ENCODE data around the gene SCN4B.
A peak's percentile ranks its signal among the peaks of the same experiment; 100 is the strongest.

The SCN4B gene

GRCh38 chr11:118129471-118130172 lies 23.0 kb downstream of the SCN4B start:
- no peak for DNase-seq

- DNase-seq: no peak
Observed at GRCh38 chr11:118128721-118129470, 23.7 kb downstream of the SCN4B start.

DNA sequence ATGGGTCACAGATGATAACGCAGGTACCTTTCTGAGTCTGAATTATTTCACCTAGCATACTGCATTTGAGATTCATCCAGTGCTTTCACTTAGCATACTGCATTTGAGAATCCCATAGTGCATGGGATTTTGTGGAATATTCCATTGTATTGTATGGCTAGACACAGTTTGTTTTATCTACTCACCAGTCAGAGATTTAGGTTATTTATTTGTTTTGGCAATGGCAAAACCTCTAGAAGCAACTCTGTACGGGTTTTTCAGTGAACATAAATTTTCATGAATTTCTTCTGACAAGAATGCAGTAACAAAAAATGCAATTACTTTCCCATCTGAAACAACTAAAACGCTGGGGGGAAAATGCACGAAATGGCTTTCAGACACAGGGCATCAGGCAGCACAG lies 24.3 kb downstream of the SCN4B start:
- DNase-seq: no peak

- DNase-seq: no peak
Observed at GRCh38 chr11:118126082-118126838, 26.4 kb downstream of the SCN4B start.

GRCh38 chr11:118124929-118125535 lies 27.6 kb downstream of the SCN4B start:
- DNase-seq: peak; percentile 10

DNA sequence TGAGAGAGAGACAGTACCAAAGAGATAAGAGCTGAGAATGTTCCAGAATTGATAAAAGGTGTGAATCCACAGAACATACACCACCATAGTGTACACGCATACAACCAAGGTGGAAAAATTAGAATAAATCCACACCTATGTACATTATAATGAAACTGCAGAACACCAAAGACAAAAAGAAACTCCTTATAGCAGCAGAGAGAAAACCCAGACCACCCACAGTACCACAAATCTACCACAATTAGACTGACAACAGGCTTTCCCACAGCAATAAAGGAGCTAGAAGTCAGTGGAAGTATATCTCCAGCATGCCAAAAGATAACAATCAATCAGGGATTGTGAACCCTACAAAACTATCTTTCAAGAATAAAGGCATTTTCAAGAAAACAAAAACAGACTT lies 31.8 kb downstream of the SCN4B start:
- DNase-seq: no peak

GRCh38 chr11:118117790-118118601 lies 34.6 kb downstream of the SCN4B start:
- DNase-seq: no peak

DNA sequence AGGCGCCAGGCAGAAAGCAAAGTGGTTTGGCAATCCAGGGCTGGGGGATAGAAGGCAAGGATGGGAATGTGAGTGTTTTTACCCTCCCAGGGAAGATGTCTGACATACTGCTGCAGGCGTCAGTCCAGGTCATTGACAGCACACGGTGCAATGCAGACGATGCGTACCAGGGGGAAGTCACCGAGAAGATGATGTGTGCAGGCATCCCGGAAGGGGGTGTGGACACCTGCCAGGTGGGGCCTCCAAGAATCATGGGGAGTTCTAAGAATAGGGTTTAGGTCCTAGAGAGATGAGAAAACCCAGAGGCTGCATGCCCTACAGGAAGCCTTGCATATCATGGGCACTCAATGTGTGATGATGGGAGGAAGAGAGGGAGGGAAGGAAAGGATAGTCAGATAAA lies 37.6 kb downstream of the SCN4B start:
- DNase-seq: no peak

DNA sequence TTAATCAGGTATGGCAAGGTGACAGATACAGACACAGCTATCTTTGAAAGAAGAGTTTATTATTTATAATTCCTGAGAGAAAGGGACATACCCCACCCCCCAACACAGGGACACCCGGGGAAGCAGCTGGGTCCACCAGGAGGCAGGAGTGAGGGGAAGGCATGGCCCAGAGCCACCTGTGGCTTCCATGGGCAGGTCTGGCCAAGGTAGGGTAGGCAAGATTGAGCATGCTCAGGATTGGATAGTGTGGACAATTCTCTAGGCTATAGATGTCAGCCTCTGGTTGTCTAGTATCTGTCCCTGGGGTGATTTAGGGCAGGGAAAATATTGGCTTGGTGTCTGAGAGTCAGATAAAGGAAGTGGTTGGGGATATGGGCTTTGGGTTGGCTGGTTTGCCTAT lies 38.4 kb downstream of the SCN4B start:
- DNase-seq: no peak

GRCh38 chr11:118112711-118113430 lies 39.8 kb downstream of the SCN4B start:
- no peak for DNase-seq

GRCh38 chr11:118111744-118112035 lies 40.9 kb downstream of the SCN4B start:
- no peak for DNase-seq

DNA sequence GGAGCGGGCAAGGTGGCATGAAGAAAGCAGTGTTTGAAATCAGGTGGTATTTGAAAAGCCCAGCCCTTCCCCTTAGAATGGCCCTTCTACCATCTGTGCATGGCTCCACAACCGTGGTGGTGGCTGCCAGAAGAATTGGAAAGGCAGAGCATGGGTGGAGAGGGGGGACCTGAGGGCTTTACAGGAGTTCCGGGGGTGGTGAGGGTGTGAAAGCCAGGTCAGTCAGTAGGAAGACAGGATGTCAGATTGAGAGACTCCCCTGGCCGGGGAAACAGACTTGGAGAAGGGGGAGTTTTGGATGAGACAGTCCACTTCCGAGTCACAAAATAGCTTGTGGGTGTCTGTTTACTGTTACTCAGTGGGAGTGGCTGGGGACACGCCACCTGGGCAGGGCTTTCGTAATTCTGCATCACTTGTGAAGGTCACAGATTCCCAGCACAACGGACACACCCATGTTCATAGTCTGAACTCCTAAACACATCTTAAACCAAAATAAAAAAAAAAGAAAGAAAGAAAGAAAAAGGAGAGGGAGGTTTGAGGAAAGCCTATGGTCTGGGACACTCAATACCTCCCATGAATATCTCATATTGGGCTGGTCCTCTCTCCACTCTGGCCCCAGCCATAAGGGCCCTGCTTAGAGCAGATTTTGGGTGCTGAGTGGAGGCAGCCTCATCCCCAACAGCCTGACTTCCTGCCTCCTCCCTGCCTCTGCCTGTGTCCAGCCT lies 41.4 kb downstream of the SCN4B start:
- no peak for DNase-seq

- peak; percentile 15 for DNase-seq
Observed at GRCh38 chr11:118109231-118109630, 43.4 kb downstream of the SCN4B start.

- no peak for DNase-seq
Observed at GRCh38 chr11:118108513-118108912, 44.1 kb downstream of the SCN4B start.

- peak; percentile 40 for DNase-seq
Observed at GRCh38 chr11:118106789-118107335, 45.8 kb downstream of the SCN4B start.

DNA sequence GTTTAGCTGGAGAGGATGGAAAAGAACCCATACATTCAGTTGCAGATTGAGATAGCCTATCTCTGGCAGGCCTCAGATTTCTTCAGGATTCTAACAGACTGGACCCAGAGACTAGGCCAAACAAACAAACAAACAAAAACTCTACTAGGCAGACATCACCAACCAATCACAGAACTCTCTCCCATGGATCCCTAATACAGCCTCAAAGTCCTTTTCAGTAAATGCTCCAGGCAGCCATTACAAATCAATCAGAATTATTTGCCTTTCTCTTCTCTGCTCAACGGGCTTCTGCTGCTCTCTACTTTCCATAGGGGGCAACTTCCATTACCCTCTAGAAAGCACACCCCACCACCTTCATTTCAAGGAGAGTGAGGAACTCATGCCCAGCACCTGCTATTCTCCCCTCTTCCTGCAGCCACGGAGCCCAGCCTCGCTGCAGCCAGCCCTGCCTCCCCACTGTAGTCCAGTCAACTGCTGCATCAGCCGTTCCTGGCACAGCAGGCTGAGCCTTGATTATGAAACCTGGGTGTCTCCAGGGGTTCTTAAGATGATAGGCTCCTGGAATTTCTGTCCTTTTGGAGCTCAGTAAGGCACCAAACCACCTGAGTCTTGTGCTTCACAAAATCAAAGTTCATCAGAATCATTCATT lies 46.8 kb downstream of the SCN4B start:
- no peak for DNase-seq

- no peak for DNase-seq
Observed at GRCh38 chr11:118104491-118104890, 48.1 kb downstream of the SCN4B start.

DNA sequence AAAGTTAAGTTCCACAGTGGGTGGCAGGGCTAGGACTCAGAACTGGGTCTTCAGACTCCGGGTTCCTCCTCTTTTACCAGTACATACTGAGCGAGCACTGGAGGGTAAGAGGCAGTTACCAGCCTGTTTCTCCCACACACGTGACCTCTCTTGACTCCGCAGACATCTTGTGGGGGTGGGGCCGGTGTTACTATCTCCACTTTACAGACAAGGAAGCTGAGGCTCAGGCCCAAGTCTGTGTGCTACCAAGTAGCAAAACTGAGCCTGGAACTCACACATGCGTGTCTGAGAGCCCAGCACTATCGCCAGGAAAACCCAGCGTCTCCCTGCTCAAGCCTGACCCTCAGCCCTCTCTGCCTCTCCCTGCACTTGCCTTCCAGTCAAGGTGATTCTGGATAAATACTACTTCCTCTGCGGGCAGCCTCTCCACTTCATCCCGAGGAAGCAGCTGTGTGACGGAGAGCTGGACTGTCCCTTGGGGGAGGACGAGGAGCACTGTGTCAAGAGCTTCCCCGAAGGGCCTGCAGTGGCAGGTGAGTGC lies 49.8 kb downstream of the SCN4B start:
- DNase-seq: no peak

DNA sequence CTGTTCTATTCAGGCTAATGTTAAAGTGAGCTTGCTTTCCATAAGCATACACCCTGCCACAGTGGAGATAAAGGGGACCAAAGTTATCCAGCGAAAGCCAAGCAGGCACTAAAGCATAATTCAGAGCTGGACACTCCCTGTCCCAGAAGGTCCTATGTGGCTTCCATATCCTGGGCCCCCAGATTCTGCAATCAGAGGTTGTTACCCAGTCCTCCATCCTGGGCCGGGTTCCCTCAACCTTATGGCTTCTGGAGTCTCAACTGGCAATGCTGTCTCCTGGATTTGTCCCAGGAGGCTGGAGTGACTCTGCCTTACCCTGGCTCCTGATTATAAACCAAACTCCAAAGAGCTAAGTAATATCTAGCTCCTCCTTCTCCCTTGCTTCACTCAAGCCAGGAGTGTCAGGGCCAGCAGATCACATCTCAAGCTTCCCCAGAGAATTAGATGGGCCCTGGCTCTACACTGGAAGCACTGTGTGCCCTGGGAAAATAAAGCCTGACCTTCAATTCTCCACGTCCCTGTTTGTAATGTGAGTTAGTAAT lies 51.9 kb downstream of the SCN4B start:
- no peak for DNase-seq
